Memory B cell (primary cell): ENCODE data around the gene FAM107B.
"Not testable (repeated sequence)": the region's sequence is repeated elsewhere in the genome, so short reads cannot be mapped to it uniquely, and the experiment has no call there.

Experiments used
- ATAC-seq: fragments of 150-1000 bp; cut with Tn5 transposase; 2 replicates; pipeline ENCODE4 v1.10.0; 2021; ENCODE audit warnings: low read depth, mild to moderate bottlenecking, moderate library complexity
- DNase-seq, 2 donors: peaks; one replicate each; pipeline ENCODE4 v3.0.0; 2022; ENCODE audit warnings: low spot score in 2 of 2
- H3K27ac Mint-ChIP-seq: one replicate; pipeline ENCODE4 v1.8.0; 2022; ENCODE audit warnings: mild to moderate bottlenecking, moderate library complexity, mixed read lengths
- H3K27me3 Mint-ChIP-seq: one replicate; pipeline ENCODE4 v1.8.0; 2022; ENCODE audit warnings: mixed read lengths
- H3K36me3 Mint-ChIP-seq: one replicate; pipeline ENCODE4 v1.8.0; 2022; ENCODE audit warnings: mild to moderate bottlenecking, mixed read lengths
- H3K4me1 Mint-ChIP-seq: one replicate; pipeline ENCODE4 v1.8.0; 2022; ENCODE audit warnings: mixed read lengths
- H3K4me3 Mint-ChIP-seq: one replicate; pipeline ENCODE4 v1.8.0; 2022; ENCODE audit warnings: mild to moderate bottlenecking, moderate library complexity, mixed read lengths
- H3K9me3 Mint-ChIP-seq: one replicate; pipeline ENCODE4 v1.8.0; 2022; ENCODE audit warnings: mixed read lengths

Gene FAM107B

GRCh38 chr10:14736600-14737081 lies 38.1 kb downstream of the FAM107B start:
- DNase-seq (no peak), ATAC-seq (peak; percentile 55)
- Mint-ChIP-seq H3K27me3 (no peaks in the 10 kb centered on the region), H3K36me3 (peaks cover 4% of the 10 kb centered on the region), H3K4me1 (peaks cover 39% of the 10 kb centered on the region), H3K27ac (peak overlapping the region; percentile 67), H3K4me3 (peak overlapping the region; percentile 22), H3K9me3 (no peaks in the 10 kb centered on the region)

- DNase-seq (no peak), ATAC-seq (no peak)
- Mint-ChIP-seq H3K4me3 (no peak overlapping the region), H3K27ac (peak overlapping the region; percentile 67), H3K36me3 (peaks cover 2% of the 10 kb centered on the region), H3K9me3 (no peaks in the 10 kb centered on the region), H3K27me3 (no peaks in the 10 kb centered on the region), H3K4me1 (peaks cover 35% of the 10 kb centered on the region)
These were observed 38.7 kb downstream of the FAM107B start for GRCh38 chr10:14736043-14736442.

GRCh38 chr10:14731875-14732512 lies 42.7 kb downstream of the FAM107B start:
- H3K27me3 Mint-ChIP-seq, result no peaks in the 10 kb centered on the region
- H3K4me3 Mint-ChIP-seq, result no peak overlapping the region
- H3K4me1 Mint-ChIP-seq, result peaks cover 23% of the 10 kb centered on the region
- ATAC-seq (no peak), DNase-seq (no peak)
- no peak overlapping the region for H3K27ac Mint-ChIP-seq
- no peaks in the 10 kb centered on the region for H3K9me3 Mint-ChIP-seq
- H3K36me3 Mint-ChIP-seq, result peaks cover 2% of the 10 kb centered on the region

- H3K4me3 Mint-ChIP-seq, result no peak overlapping the region
These were observed 46.4 kb downstream of the FAM107B start for GRCh38 chr10:14728346-14728745.

GRCh38 chr10:14727924-14728323 lies 46.8 kb downstream of the FAM107B start:
- Mint-ChIP-seq H3K4me1 (peaks cover 27% of the 10 kb centered on the region), H3K4me3 (no peak overlapping the region), H3K36me3 (peaks cover 2% of the 10 kb centered on the region), H3K9me3 (no peaks in the 10 kb centered on the region), H3K27me3 (no peaks in the 10 kb centered on the region), H3K27ac (no peak overlapping the region)
- no peak for ATAC-seq
- DNase-seq, result no peak

More at GRCh38 chr10:14728346-14728745, 46.4 kb downstream of the FAM107B start:
- Mint-ChIP-seq H3K27ac (no peak overlapping the region), H3K4me1 (peaks cover 22% of the 10 kb centered on the region), H3K36me3 (peaks cover 2% of the 10 kb centered on the region), H3K9me3 (no peaks in the 10 kb centered on the region), H3K27me3 (no peaks in the 10 kb centered on the region)
- DNase-seq (no peak), ATAC-seq (no peak)

- Mint-ChIP-seq H3K4me1 (peaks cover 30% of the 10 kb centered on the region), H3K9me3 (no peaks in the 10 kb centered on the region), H3K27me3 (no peaks in the 10 kb centered on the region), H3K27ac (no peak overlapping the region), H3K36me3 (peaks cover 2% of the 10 kb centered on the region), H3K4me3 (no peak overlapping the region)
- ATAC-seq (no peak), DNase-seq (no peak)
These were observed 47.2 kb downstream of the FAM107B start for GRCh38 chr10:14727465-14727864.

GRCh38 chr10:14724931-14725330 lies 49.8 kb downstream of the FAM107B start:
- H3K36me3 Mint-ChIP-seq, result peaks cover 2% of the 10 kb centered on the region
- no peaks in the 10 kb centered on the region for H3K9me3 Mint-ChIP-seq
- ATAC-seq (no peak), DNase-seq (no peak)
- H3K27me3 Mint-ChIP-seq, result no peaks in the 10 kb centered on the region
- H3K4me1 Mint-ChIP-seq, result peaks cover 31% of the 10 kb centered on the region
- no peak overlapping the region for H3K27ac Mint-ChIP-seq
- H3K4me3 Mint-ChIP-seq, result no peak overlapping the region

- H3K4me3 Mint-ChIP-seq, result peak overlapping the region; percentile 2
- H3K27me3 Mint-ChIP-seq, result no peaks in the 10 kb centered on the region
- H3K9me3 Mint-ChIP-seq, result no peaks in the 10 kb centered on the region
- H3K36me3 Mint-ChIP-seq, result no peaks in the 10 kb centered on the region
- peak overlapping the region; percentile 81 for H3K27ac Mint-ChIP-seq
- DNase-seq, result no peak
- ATAC-seq, result peak; percentile 73
- H3K4me1 Mint-ChIP-seq, result peaks cover 33% of the 10 kb centered on the region
These were observed 51.5 kb downstream of the FAM107B start for GRCh38 chr10:14723052-14723689.

GRCh38 chr10:14717552-14717951 lies 57.1 kb downstream of the FAM107B start:
- H3K27me3 Mint-ChIP-seq, result no peaks in the 10 kb centered on the region
- no peak for ATAC-seq
- H3K27ac Mint-ChIP-seq, result no peak overlapping the region
- no peak overlapping the region for H3K4me3 Mint-ChIP-seq
- no peaks in the 10 kb centered on the region for H3K36me3 Mint-ChIP-seq
- H3K9me3 Mint-ChIP-seq, result no peaks in the 10 kb centered on the region
- DNase-seq, result no peak
- peaks cover 9% of the 10 kb centered on the region for H3K4me1 Mint-ChIP-seq

GRCh38 chr10:14712991-14713424 lies 61.7 kb downstream of the FAM107B start:
- peak overlapping the region; percentile 18 for H3K27ac Mint-ChIP-seq

GRCh38 chr10:14709344-14709743 lies 65.4 kb downstream of the FAM107B start:
- not testable (repeated sequence) for H3K4me1 Mint-ChIP-seq, H3K9me3 Mint-ChIP-seq, DNase-seq, H3K4me3 Mint-ChIP-seq, H3K27ac Mint-ChIP-seq, H3K36me3 Mint-ChIP-seq, ATAC-seq, H3K27me3 Mint-ChIP-seq

More at GRCh38 chr10:14712991-14713424, 61.7 kb downstream of the FAM107B start:
- Mint-ChIP-seq H3K4me1 (peaks cover under 1% of the 10 kb centered on the region), H3K27me3 (no peaks in the 10 kb centered on the region), H3K36me3 (no peaks in the 10 kb centered on the region), H3K9me3 (no peaks in the 10 kb centered on the region), H3K4me3 (no peak overlapping the region)
- no peak for ATAC-seq
- DNase-seq, result no peak

GRCh38 chr10:14707481-14707880 lies 67.2 kb downstream of the FAM107B start:
- Mint-ChIP-seq H3K36me3 (no peaks in the 10 kb centered on the region), H3K4me1 (peaks cover 10% of the 10 kb centered on the region), H3K4me3 (no peak overlapping the region), H3K27ac (no peak overlapping the region), H3K27me3 (no peaks in the 10 kb centered on the region), H3K9me3 (no peaks in the 10 kb centered on the region)
- no peak for DNase-seq
- no peak for ATAC-seq

GRCh38 chr10:14705548-14706230 lies 69.0 kb downstream of the FAM107B start:
- no peaks in the 10 kb centered on the region for H3K9me3 Mint-ChIP-seq
- H3K4me1 Mint-ChIP-seq, result peaks cover 10% of the 10 kb centered on the region
- no peak overlapping the region for H3K4me3 Mint-ChIP-seq
- no peaks in the 10 kb centered on the region for H3K27me3 Mint-ChIP-seq
- ATAC-seq (peak; percentile 95), DNase-seq (peak in 1 of 2 donors; percentile 9)
- peak overlapping the region; percentile 53 for H3K27ac Mint-ChIP-seq
- H3K36me3 Mint-ChIP-seq, result no peaks in the 10 kb centered on the region

GRCh38 chr10:14703631-14704001 lies 71.1 kb downstream of the FAM107B start:
- Mint-ChIP-seq H3K27me3 (peaks cover 1% of the 10 kb centered on the region), H3K4me1 (peaks cover 10% of the 10 kb centered on the region), H3K36me3 (no peaks in the 10 kb centered on the region), H3K27ac (no peak overlapping the region), H3K9me3 (peaks cover 5% of the 10 kb centered on the region), H3K4me3 (no peak overlapping the region)
- ATAC-seq, result no peak
- DNase-seq, result no peak
